GM12878 (cell line): ENCODE measurements around the gene XRRA1. TPM values are rescaled to one million over a fixed set of nuclear protein-coding genes. Genes with fewer than 3 reads are reported as not detected.

Source experiments
- ATAC-seq: fragments of 200-7000 bp; cut with Tn5 transposase; 3 replicates; pipeline ENCODE4 v1.9.1; 2020; ENCODE audit warnings: mild to moderate bottlenecking, moderate library complexity
- BruUV-seq: library from RNA; stranded (reverse); fragments of 400-500 nt; replicated peaks from 2 replicates; lab custom pipeline; 2021; lab: Mats Ljungman, UMichigan
- CTCF ChIA-PET: fragments of 300-600 bp; sonication (Branson Sonifier 250); formaldehyde crosslinking; extraction: SDS; loops from one replicate; lab custom pipeline; 2021; ENCODE audit warnings: inconsistent platforms; lab: Yijun Ruan, JAX
- POLR2A ChIA-PET: fragments of 350-600 bp; formaldehyde crosslinking; extraction: SDS; loops from one replicate; lab custom pipeline; 2021; ENCODE audit warnings: inconsistent platforms; lab: Charles Lee
- RAD21 ChIA-PET: fragments of 300-600 bp; sonication (Branson Sonifier 250); formaldehyde crosslinking; loops from one replicate; lab custom pipeline; 2023; ENCODE audit warnings: antibody characterized with exemption; ENCODE audit not compliant: unreplicated experiment; lab: Charles Lee
- SMC1A ChIA-PET: fragments of 300-600 bp; sonication (Branson Sonifier 250); formaldehyde crosslinking; loops from one replicate; lab custom pipeline; 2023; ENCODE audit not compliant: unreplicated experiment, uncharacterized antibody; lab: Charles Lee
- DNase-seq: peaks from one replicate; pipeline ENCODE4 v3.0.0-alpha.2; 2011; ENCODE audit warnings: low read depth, low spot score
- FAIRE-seq: peaks from 3 replicates; lab custom pipeline; 2011; peaks lifted over from hg19 to GRCh38; lab: Jason Lieb, UNC
- H2AFZ ChIP-seq: 2 replicates; pipeline ENCODE4 v1.6.0; 2011; ENCODE audit warnings: low read depth, low read length, control low read depth; ENCODE audit not compliant: control insufficient read depth
- H3K27ac ChIP-seq: 2 replicates; pipeline ENCODE4 v1.5.1; 2011; ENCODE audit warnings: control low read depth; ENCODE audit not compliant: control insufficient read depth, insufficient read depth
- H3K27me3 ChIP-seq, 2 experiments: replicated peaks in 1 of 2; 2 replicates each; pipeline versions ENCODE4 v1.6.0 to v1.6.1; 2011; ENCODE audit warnings: low read length in 1 of 2; ENCODE audit not compliant: control insufficient read depth in 2 of 2, insufficient read depth in 2 of 2
- H3K36me3 ChIP-seq, 2 experiments: 2 replicates each; pipeline ENCODE4 v1.5.1; 2011; ENCODE audit warnings: low read length in 1 of 2; ENCODE audit not compliant: control insufficient read depth in 2 of 2, insufficient read depth in 2 of 2
- H3K4me1 ChIP-seq: 2 replicates; pipeline ENCODE4 v1.6.1; 2011; ENCODE audit warnings: mild to moderate bottlenecking, low read length, moderate library complexity, mixed read lengths; ENCODE audit not compliant: control insufficient read depth, insufficient read depth
- H3K4me2 ChIP-seq: 2 replicates; pipeline ENCODE4 v1.6.0; 2011; ENCODE audit warnings: control low read depth; ENCODE audit not compliant: control insufficient read depth, insufficient read depth
- H3K4me3 ChIP-seq: fragments of 200-600 bp; sonication (generic); 2 replicates; pipeline ENCODE4 v1.5.1; 2016
- H3K79me2 ChIP-seq: 2 replicates; pipeline ENCODE4 v1.6.0; 2011; ENCODE audit warnings: low read length; ENCODE audit not compliant: control insufficient read depth, insufficient read depth
- H3K9ac ChIP-seq: 2 replicates; pipeline ENCODE4 v1.8.0; 2011; ENCODE audit warnings: low read length, control low read depth, mixed read lengths; ENCODE audit not compliant: control insufficient read depth, insufficient read depth
- H3K9me3 ChIP-seq: replicated peaks from 3 replicates; pipeline ENCODE4 v1.5.1; 2011; ENCODE audit warnings: mild to moderate bottlenecking, low read length; ENCODE audit not compliant: control insufficient read depth, insufficient read depth
- H4K20me1 ChIP-seq: 2 replicates; pipeline ENCODE4 v1.6.0; 2011; ENCODE audit not compliant: control insufficient read depth, insufficient read depth
- CBFB ChIP-seq: IDR thresholded peaks from 2 replicates; pipeline ENCODE4 v1.6.1; 2016; ENCODE audit warnings: antibody characterized with exemption, low read depth
- CEBPB ChIP-seq, 2 experiments: fragments of 150-350 bp in 1 of 2; IDR thresholded peaks; 2 replicates each; pipeline ENCODE4 v1.6.1; 2012 to 2014; ENCODE audit warnings: low read depth in 2 of 2, low read length in 2 of 2, borderline replicate concordance in 1 of 2, inconsistent platforms in 1 of 2
- CHD1 ChIP-seq: IDR thresholded peaks from 2 replicates; pipeline ENCODE4 v1.6.1; 2012; ENCODE audit warnings: low read depth, low read length, improper control_type of control experiment
- FOS ChIP-seq: IDR thresholded peaks from 3 replicates; pipeline ENCODE4 v1.6.1; 2011; ENCODE audit warnings: borderline replicate concordance; ENCODE audit not compliant: insufficient read length; ENCODE audit errors: extremely low read depth
- KDM1A ChIP-seq: fragments of 200-600 bp; sonication (generic); IDR thresholded peaks from 2 replicates; pipeline ENCODE4 v1.6.1; 2016; ENCODE audit warnings: borderline replicate concordance
- NBN ChIP-seq: fragments of 450-650 bp; IDR thresholded peaks from 2 replicates; pipeline ENCODE4 v1.6.1; 2016
- NFIC ChIP-seq: IDR thresholded peaks from 2 replicates; pipeline ENCODE4 v1.6.1; 2012; ENCODE audit warnings: low read depth, mild to moderate bottlenecking, inconsistent platforms, low read length, moderate library complexity
- STAT3 ChIP-seq: IDR thresholded peaks from 2 replicates; pipeline ENCODE4 v1.6.1; 2011; ENCODE audit warnings: low read depth, low read length, improper control_type of control experiment
- TCF12 ChIP-seq: IDR thresholded peaks from 2 replicates; pipeline ENCODE4 v1.6.1; 2011; ENCODE audit warnings: low read depth, mild to moderate bottlenecking, low read length
- WGBS: methylation state at CpG from one replicate; pipeline ENCODE4 v1.1.6; 2016; ENCODE audit warnings: low lambda C conversion rate; ENCODE audit not compliant: insufficient replicate concordance, insufficient coverage; ENCODE audit errors: missing lambda C conversion rate; 5-methylcytosine and 5-hydroxymethylcytosine counted together
- in situ Hi-C: fragments of 300-500 bp; cut with MboI; formaldehyde crosslinking; loops from 9 replicates; pipeline ENCODE4 v1.14.3; 2018; ENCODE audit warnings: mixed read lengths
- intact Hi-C: fragments of 100-400 bp; cut with micrococcal nuclease; formaldehyde crosslinking; loops from one replicate; pipeline ENCODE4 v1.14.2; 2022; ENCODE audit not compliant: unreplicated experiment
- polyA plus RNA-seq, 11 experiments: library from polyadenylated mRNA; depleted of rRNA in 4 of 11; unstranded in 6 of 11; stranded (reverse) in 5 of 11; fragments of >200 nt; fragmentation: Nextera tagmentation in 4 of 11; fragmentation: Illumina TruSeq in 1 of 11; extraction: Ambion mirVana in 4 of 11; extraction: Trizol in 1 of 11; gene quantifications; 1 replicate in 1 of 11; 2 replicates in 10 of 11; pipeline versions ENCODE4 v1.2.1 to v1.2.3, GENCODE V29; 2011 to 2016; ENCODE audit warnings: inconsistent platforms in 2 of 11, missing spikeins in 2 of 11, low read depth in 1 of 11
- total RNA-seq, 4 experiments: library from RNA; depleted of rRNA in 3 of 4; stranded (reverse); fragments of >200 nt in 3 of 4; fragmentation: Illumina TruSeq in 1 of 4; extraction: Trizol in 1 of 4; gene quantifications; 2 replicates each; pipeline versions ENCODE4 v1.2.1 to v1.2.3, GENCODE V29; 2013 to 2021
- TF ChIP-seq, protein P1 (sequence below): IDR thresholded peaks from 2 replicates; pipeline ENCODE4 v1.6.1; 2011; ENCODE audit warnings: low read depth, mild to moderate bottlenecking, low read length, moderate library complexity, borderline replicate concordance; ENCODE audit errors: extremely low read depth
- TF ChIP-seq, protein P2 (sequence below): IDR thresholded peaks from 2 replicates; pipeline ENCODE4 v1.6.1; 2011; ENCODE audit warnings: borderline replicate concordance, low read depth, mild to moderate bottlenecking, moderate library complexity, low read length; ENCODE audit not compliant: insufficient read depth, poor library complexity, severe bottlenecking
- TF ChIP-seq, protein P3 (sequence below): IDR thresholded peaks from 2 replicates; pipeline ENCODE4 v1.6.1; 2012; ENCODE audit warnings: mild to moderate bottlenecking, low read depth, low read length
- TF ChIP-seq, protein P4 (sequence below): fragments of 450-650 bp; IDR thresholded peaks from 2 replicates; pipeline ENCODE4 v1.6.1; 2017; ENCODE audit warnings: mild to moderate bottlenecking

Gene XRRA1
- total and polyA plus RNA-seq, 10 of the 15 experiments (the other 5 are each of a cell fraction or from before 2014, with no cell fraction given): 2.5 to 8.8 (median 4.6) TPM

GRCh38 chr11:74980634-74981033, 31.7 kb upstream of the XRRA1 start:
- ChIA-PET RAD21 (no interaction called here), POLR2A (no interaction called here), SMC1A (interaction anchor here (1.7 kb wide), 1 partner anchor 9 kb away, joined by 4 read pairs; no protein-coding TSS in a partner anchor), CTCF (no interaction called here)
- Histone ChIP-seq H2AFZ (no peak overlapping the region), H3K4me1 (no peaks in the 10 kb centered on the region), H3K27me3 (no peaks in the 10 kb centered on the region), H3K27ac (no peak overlapping the region), H3K79me2 (no peaks in the 10 kb centered on the region), H4K20me1 (no peaks in the 10 kb centered on the region), H3K4me3 (no peak overlapping the region), H3K9me3 (no peaks in the 10 kb centered on the region), H3K9ac (no peak overlapping the region), H3K4me2 (no peak overlapping the region), H3K36me3 (peaks cover 2 to 23% of the 10 kb centered on the region in 2 experiments)
- DNase-seq: no peak
- no TSS peak for BruUV-seq
- in situ Hi-C loops (no loop called here), intact Hi-C loops (no loop called here)
- TF ChIP-seq CEBPB (IDR thresholded peaks at IDR 0.05; ENCODE audit: borderline replicate concordance in 1 of 2, low read depth in 2 of 2, low read length in 2 of 2) (no peak), NFIC (no peak), TCF12 (no peak), FOS (no peak), STAT3 (no peak), CBFB (no peak), CHD1 (no peak), KDM1A (no peak), NBN (no peak)
- TF ChIP-seq, protein P1, sequence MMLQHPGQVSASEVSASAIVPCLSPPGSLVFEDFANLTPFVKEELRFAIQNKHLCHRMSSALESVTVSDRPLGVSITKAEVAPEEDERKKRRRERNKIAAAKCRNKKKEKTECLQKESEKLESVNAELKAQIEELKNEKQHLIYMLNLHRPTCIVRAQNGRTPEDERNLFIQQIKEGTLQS: no peak
- TF ChIP-seq, protein P2, sequence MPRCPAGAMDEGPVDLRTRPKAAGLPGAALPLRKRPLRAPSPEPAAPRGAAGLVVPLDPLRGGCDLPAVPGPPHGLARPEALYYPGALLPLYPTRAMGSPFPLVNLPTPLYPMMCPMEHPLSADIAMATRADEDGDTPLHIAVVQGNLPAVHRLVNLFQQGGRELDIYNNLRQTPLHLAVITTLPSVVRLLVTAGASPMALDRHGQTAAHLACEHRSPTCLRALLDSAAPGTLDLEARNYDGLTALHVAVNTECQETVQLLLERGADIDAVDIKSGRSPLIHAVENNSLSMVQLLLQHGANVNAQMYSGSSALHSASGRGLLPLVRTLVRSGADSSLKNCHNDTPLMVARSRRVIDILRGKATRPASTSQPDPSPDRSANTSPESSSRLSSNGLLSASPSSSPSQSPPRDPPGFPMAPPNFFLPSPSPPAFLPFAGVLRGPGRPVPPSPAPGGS: no peak
- TF ChIP-seq, protein P3, sequence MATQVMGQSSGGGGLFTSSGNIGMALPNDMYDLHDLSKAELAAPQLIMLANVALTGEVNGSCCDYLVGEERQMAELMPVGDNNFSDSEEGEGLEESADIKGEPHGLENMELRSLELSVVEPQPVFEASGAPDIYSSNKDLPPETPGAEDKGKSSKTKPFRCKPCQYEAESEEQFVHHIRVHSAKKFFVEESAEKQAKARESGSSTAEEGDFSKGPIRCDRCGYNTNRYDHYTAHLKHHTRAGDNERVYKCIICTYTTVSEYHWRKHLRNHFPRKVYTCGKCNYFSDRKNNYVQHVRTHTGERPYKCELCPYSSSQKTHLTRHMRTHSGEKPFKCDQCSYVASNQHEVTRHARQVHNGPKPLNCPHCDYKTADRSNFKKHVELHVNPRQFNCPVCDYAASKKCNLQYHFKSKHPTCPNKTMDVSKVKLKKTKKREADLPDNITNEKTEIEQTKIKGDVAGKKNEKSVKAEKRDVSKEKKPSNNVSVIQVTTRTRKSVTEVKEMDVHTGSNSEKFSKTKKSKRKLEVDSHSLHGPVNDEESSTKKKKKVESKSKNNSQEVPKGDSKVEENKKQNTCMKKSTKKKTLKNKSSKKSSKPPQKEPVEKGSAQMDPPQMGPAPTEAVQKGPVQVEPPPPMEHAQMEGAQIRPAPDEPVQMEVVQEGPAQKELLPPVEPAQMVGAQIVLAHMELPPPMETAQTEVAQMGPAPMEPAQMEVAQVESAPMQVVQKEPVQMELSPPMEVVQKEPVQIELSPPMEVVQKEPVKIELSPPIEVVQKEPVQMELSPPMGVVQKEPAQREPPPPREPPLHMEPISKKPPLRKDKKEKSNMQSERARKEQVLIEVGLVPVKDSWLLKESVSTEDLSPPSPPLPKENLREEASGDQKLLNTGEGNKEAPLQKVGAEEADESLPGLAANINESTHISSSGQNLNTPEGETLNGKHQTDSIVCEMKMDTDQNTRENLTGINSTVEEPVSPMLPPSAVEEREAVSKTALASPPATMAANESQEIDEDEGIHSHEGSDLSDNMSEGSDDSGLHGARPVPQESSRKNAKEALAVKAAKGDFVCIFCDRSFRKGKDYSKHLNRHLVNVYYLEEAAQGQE: no peak
- TF ChIP-seq, protein P4, sequence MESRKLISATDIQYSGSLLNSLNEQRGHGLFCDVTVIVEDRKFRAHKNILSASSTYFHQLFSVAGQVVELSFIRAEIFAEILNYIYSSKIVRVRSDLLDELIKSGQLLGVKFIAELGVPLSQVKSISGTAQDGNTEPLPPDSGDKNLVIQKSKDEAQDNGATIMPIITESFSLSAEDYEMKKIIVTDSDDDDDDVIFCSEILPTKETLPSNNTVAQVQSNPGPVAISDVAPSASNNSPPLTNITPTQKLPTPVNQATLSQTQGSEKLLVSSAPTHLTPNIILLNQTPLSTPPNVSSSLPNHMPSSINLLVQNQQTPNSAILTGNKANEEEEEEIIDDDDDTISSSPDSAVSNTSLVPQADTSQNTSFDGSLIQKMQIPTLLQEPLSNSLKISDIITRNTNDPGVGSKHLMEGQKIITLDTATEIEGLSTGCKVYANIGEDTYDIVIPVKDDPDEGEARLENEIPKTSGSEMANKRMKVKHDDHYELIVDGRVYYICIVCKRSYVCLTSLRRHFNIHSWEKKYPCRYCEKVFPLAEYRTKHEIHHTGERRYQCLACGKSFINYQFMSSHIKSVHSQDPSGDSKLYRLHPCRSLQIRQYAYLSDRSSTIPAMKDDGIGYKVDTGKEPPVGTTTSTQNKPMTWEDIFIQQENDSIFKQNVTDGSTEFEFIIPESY: no peak
- no peak for ATAC-seq
- WGBS: 83% methylated on average over 2 of the region's 2 CpGs
- FAIRE-seq: peak; percentile 41
